NCI-H1694 treated with DMSO at 0.1 percent for 48 hours (cell line): ENCODE results near the gene SLC25A45.

Source experiments
- DNase-seq: peaks from one replicate; lab custom pipeline; 2025; lab: John Stamatoyannopoulos, UW

SLC25A45 gene

GRCh38 chr11:65404638-65405339, 22.3 kb upstream of the SLC25A45 start:
- DNase-seq: no peak

- no peak for DNase-seq
Measured at GRCh38 chr11:65404210-65404609, 21.8 kb upstream of the SLC25A45 start.

DNA sequence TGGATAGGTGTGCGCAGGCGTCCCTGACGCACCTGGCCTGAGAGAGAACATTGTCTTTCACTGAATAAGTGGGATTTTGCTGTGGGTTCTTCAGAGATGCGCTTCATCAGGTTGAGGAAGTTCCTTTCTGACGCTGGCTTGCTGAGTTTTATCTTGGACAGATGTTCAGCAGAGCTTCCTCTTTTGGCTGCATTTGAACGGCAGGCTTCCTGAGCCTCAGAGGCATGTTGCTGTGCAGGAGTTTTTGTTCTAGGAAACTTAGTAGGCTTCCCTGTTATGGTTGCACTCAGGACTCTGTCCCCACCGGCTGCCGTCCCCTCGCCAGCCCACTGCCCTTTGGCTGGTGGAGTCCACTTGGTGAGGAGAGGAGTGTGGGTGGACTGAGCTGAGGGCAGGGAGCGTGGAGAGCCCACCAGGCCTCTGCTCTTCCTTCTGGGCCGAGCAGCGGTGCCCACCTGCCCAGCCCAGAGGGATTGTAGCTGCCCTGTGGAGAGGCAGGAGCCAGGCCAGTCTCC, 21.2 kb upstream of the SLC25A45 start:
- DNase-seq: no peak

- DNase-seq: no peak
Measured at GRCh38 chr11:65402790-65403189, 20.3 kb upstream of the SLC25A45 start.

GRCh38 chr11:65401803-65402248, 19.4 kb upstream of the SLC25A45 start:
- no peak for DNase-seq

- no peak for DNase-seq
Measured at GRCh38 chr11:65401073-65401802, 18.8 kb upstream of the SLC25A45 start.

DNA sequence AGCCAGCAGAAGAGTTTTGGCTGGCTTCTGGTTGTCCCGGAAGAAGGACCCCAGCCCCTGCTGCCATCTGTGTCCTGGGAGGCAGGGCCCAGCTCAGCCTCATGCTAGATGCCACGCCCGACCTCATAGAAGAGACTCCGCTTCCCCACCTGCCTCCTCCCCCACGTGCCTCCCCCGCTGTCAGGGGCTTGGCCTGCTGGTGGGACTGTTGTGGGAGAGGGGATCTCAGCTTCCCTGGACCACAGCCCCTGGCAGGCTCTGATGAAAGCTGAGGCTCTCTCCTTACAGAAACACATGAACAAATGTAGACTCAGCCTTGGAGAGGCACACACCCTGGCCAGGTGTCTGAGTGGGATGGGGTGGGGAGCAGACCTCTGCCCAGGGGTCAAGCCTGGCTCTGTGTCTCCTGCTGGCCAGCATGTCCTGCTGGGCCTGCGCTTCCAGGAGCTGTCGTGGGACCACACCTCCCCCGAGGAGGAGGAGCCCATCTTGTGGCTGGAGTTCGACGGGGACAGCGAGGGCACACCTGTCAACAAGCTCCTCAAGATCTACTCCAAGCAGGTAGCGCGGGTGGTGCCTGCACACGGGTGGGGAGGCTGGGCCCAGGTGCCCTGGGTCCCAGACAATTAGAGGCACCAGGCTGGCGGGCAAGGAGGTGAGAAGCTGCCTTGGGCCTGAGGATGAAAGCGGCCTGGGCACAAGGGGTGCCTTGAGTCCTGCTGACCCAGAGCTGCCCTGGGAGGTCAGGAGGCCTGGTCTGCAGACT, 18.0 kb upstream of the SLC25A45 start:
- DNase-seq: no peak

DNA sequence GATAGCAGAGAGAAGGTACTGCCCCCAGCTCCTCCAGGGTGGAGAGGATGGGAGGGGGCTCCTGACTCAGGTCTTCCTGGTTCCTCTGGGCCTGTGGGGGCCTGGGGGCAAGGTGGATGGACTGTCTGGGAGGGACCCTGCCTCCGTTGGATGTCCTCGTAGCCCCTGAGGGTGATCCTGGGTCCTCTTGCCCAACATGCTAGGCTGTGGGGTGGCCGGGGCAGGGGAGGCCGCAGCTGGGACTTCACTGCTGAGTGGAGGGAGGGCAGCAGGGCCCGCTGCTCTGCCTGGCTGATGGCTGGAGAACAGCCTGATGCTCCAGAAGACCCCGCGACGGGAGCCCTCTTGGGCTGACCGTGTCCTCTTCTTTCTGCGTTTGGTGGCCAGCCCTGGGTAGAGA, 17.4 kb upstream of the SLC25A45 start:
- no peak for DNase-seq

DNA sequence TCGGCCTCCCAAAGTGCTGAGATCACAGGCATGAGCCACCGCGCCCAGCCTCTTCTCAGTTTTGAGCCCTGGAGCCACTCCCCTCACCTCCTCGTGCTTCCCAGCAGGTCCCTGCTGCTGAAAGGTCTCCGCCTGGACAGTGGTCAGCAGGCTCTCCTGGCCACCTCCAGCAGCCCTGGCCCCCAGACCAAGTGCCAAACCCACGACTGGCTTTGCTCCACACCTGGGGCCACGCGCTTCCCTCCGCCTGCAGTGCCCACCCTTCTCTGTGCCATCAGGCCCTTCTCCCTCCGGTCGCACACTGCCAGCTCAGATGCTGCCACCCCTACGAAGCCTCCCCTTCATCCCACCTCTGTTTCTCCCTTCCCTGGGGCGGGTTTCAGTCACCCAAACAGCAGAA, 16.8 kb upstream of the SLC25A45 start:
- no peak for DNase-seq

GRCh38 chr11:65398362-65398910, 16.0 kb upstream of the SLC25A45 start:
- no peak for DNase-seq

- no peak for DNase-seq
Measured at GRCh38 chr11:65396769-65397745, 14.6 kb upstream of the SLC25A45 start.

- no peak for DNase-seq
Measured at GRCh38 chr11:65395961-65396530, 13.6 kb upstream of the SLC25A45 start.

DNA sequence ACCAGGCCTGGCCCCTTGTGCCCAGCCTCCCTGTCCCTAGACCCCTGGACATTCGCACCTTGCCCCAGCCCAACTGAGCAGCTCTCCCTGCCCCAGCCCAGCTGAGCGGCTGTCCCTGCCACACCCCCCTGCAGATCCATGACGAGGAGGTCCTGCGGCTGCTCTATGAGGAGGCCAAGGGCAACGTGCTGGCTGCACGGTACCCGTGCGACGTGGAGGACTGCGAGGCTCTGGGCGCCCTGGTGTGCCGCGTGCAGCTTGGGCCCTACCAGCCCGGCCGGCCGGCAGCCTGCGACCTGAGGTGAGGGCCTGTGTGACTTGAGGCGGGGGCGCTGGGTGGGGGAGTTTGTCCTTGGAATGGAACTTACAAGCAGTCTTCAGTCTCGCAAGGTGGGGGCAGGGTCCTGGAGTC, 11.7 kb upstream of the SLC25A45 start:
- no peak for DNase-seq

DNA sequence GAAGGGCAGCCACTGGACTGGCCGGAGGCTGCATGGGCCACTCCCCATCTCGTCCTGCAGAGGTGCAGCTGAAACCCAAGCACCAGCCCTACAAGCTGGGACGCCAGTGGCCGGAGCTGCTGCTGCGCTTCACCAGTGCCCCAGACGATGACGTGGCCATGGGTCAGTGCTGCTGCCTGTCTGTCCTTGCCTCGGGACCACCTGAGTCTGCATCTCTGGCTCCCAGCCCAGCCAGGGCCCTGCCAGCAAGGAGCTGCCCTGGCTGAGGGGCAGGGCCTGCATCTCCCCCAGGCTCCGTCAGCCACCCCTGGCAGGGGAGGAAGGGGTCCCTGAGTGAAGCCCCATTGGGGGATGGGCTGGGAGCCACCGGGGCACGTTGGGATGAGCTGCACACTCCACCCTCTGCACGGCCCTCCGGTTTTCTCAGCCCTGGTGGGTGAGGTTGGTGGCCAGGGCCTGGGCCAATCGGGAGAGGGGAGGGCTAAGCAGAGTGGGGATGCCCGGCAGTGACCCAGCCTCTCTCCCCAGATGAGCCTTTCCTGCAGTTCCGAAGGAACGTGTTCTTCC, 11.2 kb upstream of the SLC25A45 start:
- DNase-seq: no peak

- no peak for DNase-seq
Measured at GRCh38 chr11:65392899-65393298, 10.5 kb upstream of the SLC25A45 start.

DNA sequence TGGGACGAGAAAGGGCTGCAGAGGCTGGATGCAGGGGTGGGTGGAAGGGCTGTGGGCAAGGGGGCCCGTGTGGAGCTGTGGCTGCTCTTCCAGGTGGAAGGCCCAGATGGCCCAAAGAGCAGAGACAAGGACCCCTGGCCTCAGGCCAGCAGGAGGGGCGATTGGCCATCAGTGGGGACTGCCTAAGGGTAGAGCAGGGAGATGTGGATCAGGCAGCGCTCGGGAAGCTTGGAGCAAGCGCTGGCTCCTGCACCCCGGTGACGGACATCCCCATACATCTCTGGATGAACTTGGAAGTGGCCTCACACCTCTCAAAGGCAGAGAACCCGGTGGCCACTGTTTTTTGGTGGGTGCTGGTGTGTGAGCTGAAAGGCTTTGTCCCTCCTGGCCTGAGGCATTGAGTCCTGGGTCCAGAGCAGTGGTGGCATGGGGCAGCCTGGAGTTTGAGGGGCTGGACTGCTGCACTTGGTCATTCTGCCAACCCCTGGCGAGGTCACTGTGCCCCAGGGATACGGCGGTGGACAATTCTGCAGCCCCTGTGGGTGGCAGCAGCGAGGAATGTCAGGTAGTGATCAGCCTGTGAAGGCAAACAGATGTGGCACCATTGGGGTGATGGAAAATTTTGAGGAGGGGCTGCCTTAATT, 9.9 kb upstream of the SLC25A45 start:
- DNase-seq: no peak

DNA sequence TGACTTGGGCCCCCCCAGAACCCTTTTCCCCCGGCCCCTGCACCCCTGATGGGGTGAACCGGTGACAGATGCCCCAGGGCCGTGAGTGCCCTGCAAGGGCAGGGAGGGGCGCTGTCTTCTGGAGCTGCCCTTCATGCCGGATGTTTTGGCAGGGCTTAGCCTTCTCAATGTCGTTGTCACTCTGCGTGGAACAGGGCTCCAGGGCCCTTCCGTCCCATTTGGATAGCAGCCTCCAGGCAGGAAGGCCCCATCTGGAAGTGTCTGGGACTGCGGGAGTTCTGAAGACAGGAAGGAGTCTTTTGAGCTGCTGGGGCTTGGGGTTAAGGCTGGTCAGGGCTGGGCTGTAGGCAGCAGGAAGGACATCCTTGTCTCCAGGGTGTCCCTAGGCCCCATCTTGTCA, 8.6 kb upstream of the SLC25A45 start:
- no peak for DNase-seq

- no peak for DNase-seq
Measured at GRCh38 chr11:65390099-65390941, 7.9 kb upstream of the SLC25A45 start.
